ENCODE results near the gene ELP1.
A peak's percentile ranks its signal among the peaks of the same experiment; 100 is the strongest.
"Not testable (repeated sequence)": the region's sequence is repeated elsewhere in the genome, so short reads cannot be mapped to it uniquely, and the experiment has no call there.

The ELP1 gene

GRCh38 chr9:108924466-108924865 is 9.5 kb downstream of the ELP1 start:
- DNase-seq (ENCODE audit: low spot score), result no peak

GRCh38 chr9:108921200-108921599 is 12.7 kb downstream of the ELP1 start:
- DNase-seq (ENCODE audit: low spot score), result no peak

- not testable (repeated sequence) for DNase-seq (ENCODE audit: low spot score)
Measured at GRCh38 chr9:108920401-108920800, 13.5 kb downstream of the ELP1 start.

- DNase-seq (ENCODE audit: low spot score), result no peak
Measured at GRCh38 chr9:108919517-108919916, 14.4 kb downstream of the ELP1 start.

- no peak for DNase-seq (ENCODE audit: low spot score)
Measured at GRCh38 chr9:108913391-108913790, 20.5 kb downstream of the ELP1 start.

- no peak for DNase-seq (ENCODE audit: low spot score)
Measured at GRCh38 chr9:108911820-108912219, 22.1 kb downstream of the ELP1 start.

- DNase-seq (ENCODE audit: low spot score), result no peak
Measured at GRCh38 chr9:108910914-108911313, 23.0 kb downstream of the ELP1 start.

- DNase-seq (ENCODE audit: low spot score), result no peak
Measured at GRCh38 chr9:108910402-108910801, 23.5 kb downstream of the ELP1 start.

GRCh38 chr9:108905494-108905893 is 28.4 kb downstream of the ELP1 start:
- no peak for DNase-seq (ENCODE audit: low spot score)

- DNase-seq (ENCODE audit: low spot score), result no peak
Measured at GRCh38 chr9:108904161-108904560, 29.8 kb downstream of the ELP1 start.

GRCh38 chr9:108903420-108904103 is 30.4 kb downstream of the ELP1 start:
- DNase-seq (ENCODE audit: low spot score), result no peak

- DNase-seq (ENCODE audit: low spot score), result no peak
Measured at GRCh38 chr9:108900176-108900575, 33.7 kb downstream of the ELP1 start.

- not testable (repeated sequence) for DNase-seq (ENCODE audit: low spot score)
Measured at GRCh38 chr9:108899023-108899695, 34.8 kb downstream of the ELP1 start.

GRCh38 chr9:108897324-108898096 is 36.4 kb downstream of the ELP1 start:
- DNase-seq (ENCODE audit: low spot score), result no peak

- no peak for DNase-seq (ENCODE audit: low spot score)
Measured at GRCh38 chr9:108894225-108894997, 39.5 kb downstream of the ELP1 start.

GRCh38 chr9:108889649-108890067 is 44.3 kb downstream of the ELP1 start:
- DNase-seq (ENCODE audit: low spot score), result peak; percentile 42

GRCh38 chr9:108886594-108887271 is 47.2 kb downstream of the ELP1 start:
- DNase-seq (ENCODE audit: low spot score), result not testable (repeated sequence)

GRCh38 chr9:108885643-108886348 is 48.1 kb downstream of the ELP1 start:
- peak; percentile 57 for DNase-seq (ENCODE audit: low spot score)

GRCh38 chr9:108884701-108885100 is 49.2 kb downstream of the ELP1 start:
- no peak for DNase-seq (ENCODE audit: low spot score)

GRCh38 chr9:108883085-108883484 is 50.8 kb downstream of the ELP1 start:
- no peak for DNase-seq (ENCODE audit: low spot score)
